Activated naive CD8-positive, alpha-beta T cell treated with anti-CD3 and anti-CD28 coated beads, Interleukin-2, amount 10 ng/mL, durations not matched to agents 7 days and 5 days (primary cell): ENCODE results near the gene GLCCI1. TPM values are rescaled to one million over a fixed set of nuclear protein-coding genes. Genes with fewer than 3 reads are reported as not detected.

Experiments used
- ATAC-seq: fragments of 150-1000 bp; cut with Tn5 transposase; one replicate; pipeline ENCODE4 v1.10.0; 2021; ENCODE audit warnings: low read depth, moderate library complexity
- POLR2A ChIA-PET: fragments of 350-600 bp; sonication (Branson Sonifier 250); formaldehyde crosslinking; loops from one replicate; lab custom pipeline; 2021; ENCODE audit warnings: antibody characterized with exemption; lab: Charles Lee
- DNase-seq: peaks from one replicate; pipeline ENCODE4 v3.0.0; 2021
- H3K27ac Mint-ChIP-seq: one replicate; pipeline ENCODE4 v1.8.0; 2022; ENCODE audit warnings: mild to moderate bottlenecking, mixed read lengths
- H3K27me3 Mint-ChIP-seq: one replicate; pipeline ENCODE4 v1.8.0; 2022; ENCODE audit warnings: mild to moderate bottlenecking, moderate library complexity, mixed read lengths
- H3K36me3 Mint-ChIP-seq: one replicate; pipeline ENCODE4 v1.8.0; 2021; ENCODE audit warnings: mild to moderate bottlenecking, mixed read lengths
- H3K4me1 Mint-ChIP-seq: one replicate; pipeline ENCODE4 v1.8.0; 2021; ENCODE audit warnings: mixed read lengths
- H3K4me3 Mint-ChIP-seq: one replicate; pipeline ENCODE4 v1.8.0; 2022; ENCODE audit warnings: mild to moderate bottlenecking, moderate library complexity, mixed read lengths
- H3K9me3 Mint-ChIP-seq: one replicate; pipeline ENCODE4 v1.8.0; 2021; ENCODE audit warnings: mixed read lengths
- total RNA-seq, 2 experiments: library from RNA; stranded (reverse); gene quantifications; one replicate each; pipeline ENCODE4 v1.2.3, GENCODE V29; 2021

GLCCI1 gene
- total RNA-seq, 2 experiments from 2014 or later, result 30.0 to 38.1 TPM

GRCh38 chr7:7943951-7944350, 24.6 kb upstream of the GLCCI1 start:
- no peaks in the 10 kb centered on the region for H3K9me3 Mint-ChIP-seq
- ATAC-seq (no peak), DNase-seq (no peak)
- no peaks in the 10 kb centered on the region for H3K27me3 Mint-ChIP-seq
- H3K27ac Mint-ChIP-seq, result peak overlapping the region; percentile 91
- peaks cover 3% of the 10 kb centered on the region for H3K36me3 Mint-ChIP-seq
- H3K4me1 Mint-ChIP-seq, result peaks cover 17% of the 10 kb centered on the region
- POLR2A ChIA-PET, result interaction anchor here (1.0 to 1.5 kb wide), 5 partner anchors 21 to 232 kb away, joined by 3 to 19 read pairs (median 3); partner anchors contain the start of gene GLCCI1
- peak overlapping the region; percentile 68 for H3K4me3 Mint-ChIP-seq

GRCh38 chr7:7944619-7945282, 23.8 kb upstream of the GLCCI1 start:
- peak overlapping the region; percentile 91 for H3K27ac Mint-ChIP-seq
- ATAC-seq (peak; percentile 98), DNase-seq (peak; percentile 50)
- H3K9me3 Mint-ChIP-seq, result no peaks in the 10 kb centered on the region
- H3K36me3 Mint-ChIP-seq, result peaks cover 3% of the 10 kb centered on the region
- H3K4me1 Mint-ChIP-seq, result peaks cover 17% of the 10 kb centered on the region
- no peaks in the 10 kb centered on the region for H3K27me3 Mint-ChIP-seq
- POLR2A ChIA-PET, result interaction anchor here (1.0 to 1.5 kb wide), 5 partner anchors 20 to 232 kb away, joined by 3 to 19 read pairs (median 3); partner anchors contain the start of gene GLCCI1
- peak overlapping the region; percentile 68 for H3K4me3 Mint-ChIP-seq

GRCh38 chr7:7946486-7946885, 22.1 kb upstream of the GLCCI1 start:
- Mint-ChIP-seq H3K9me3 (peaks cover 9% of the 10 kb centered on the region), H3K36me3 (peaks cover 16% of the 10 kb centered on the region), H3K4me3 (no peak overlapping the region), H3K27me3 (no peaks in the 10 kb centered on the region), H3K4me1 (peaks cover 17% of the 10 kb centered on the region), H3K27ac (peak overlapping the region; percentile 8)
- DNase-seq, result no peak
- POLR2A ChIA-PET, result no interaction called here
- no peak for ATAC-seq

- POLR2A ChIA-PET, result no interaction called here
- no peak for ATAC-seq
- H3K27ac Mint-ChIP-seq, result no peak overlapping the region
Measured at GRCh38 chr7:7948232-7948631, 20.4 kb upstream of the GLCCI1 start.

GRCh38 chr7:7953806-7954205, 14.8 kb upstream of the GLCCI1 start:
- POLR2A ChIA-PET, result no interaction called here
- peaks cover 9% of the 10 kb centered on the region for H3K9me3 Mint-ChIP-seq
- peaks cover 19% of the 10 kb centered on the region for H3K36me3 Mint-ChIP-seq
- ATAC-seq (no peak), DNase-seq (no peak)
- no peaks in the 10 kb centered on the region for H3K4me1 Mint-ChIP-seq
- H3K4me3 Mint-ChIP-seq, result no peak overlapping the region
- H3K27ac Mint-ChIP-seq, result no peak overlapping the region
- peaks cover 3% of the 10 kb centered on the region for H3K27me3 Mint-ChIP-seq

More at GRCh38 chr7:7948232-7948631, 20.4 kb upstream of the GLCCI1 start:
- H3K27me3 Mint-ChIP-seq, result no peaks in the 10 kb centered on the region
- no peak overlapping the region for H3K4me3 Mint-ChIP-seq
- H3K9me3 Mint-ChIP-seq, result peaks cover 9% of the 10 kb centered on the region
- peaks cover 17% of the 10 kb centered on the region for H3K4me1 Mint-ChIP-seq
- H3K36me3 Mint-ChIP-seq, result peaks cover 19% of the 10 kb centered on the region
- DNase-seq, result no peak

- H3K4me3 Mint-ChIP-seq, result no peak overlapping the region
- POLR2A ChIA-PET, result no interaction called here
- no peaks in the 10 kb centered on the region for H3K9me3 Mint-ChIP-seq
- H3K27ac Mint-ChIP-seq, result no peak overlapping the region
- H3K27me3 Mint-ChIP-seq, result peaks cover 3% of the 10 kb centered on the region
- H3K36me3 Mint-ChIP-seq, result peaks cover 6% of the 10 kb centered on the region
- ATAC-seq (no peak), DNase-seq (no peak)
- H3K4me1 Mint-ChIP-seq, result no peaks in the 10 kb centered on the region
Measured at GRCh38 chr7:7956531-7957128, 12.0 kb upstream of the GLCCI1 start.

GRCh38 chr7:7957513-7957912, 11.1 kb upstream of the GLCCI1 start:
- Mint-ChIP-seq H3K9me3 (no peaks in the 10 kb centered on the region), H3K4me3 (no peak overlapping the region), H3K4me1 (no peaks in the 10 kb centered on the region), H3K27ac (no peak overlapping the region), H3K27me3 (peaks cover 3% of the 10 kb centered on the region), H3K36me3 (no peaks in the 10 kb centered on the region)
- POLR2A ChIA-PET, result no interaction called here
- ATAC-seq, result no peak
- no peak for DNase-seq

- POLR2A ChIA-PET, result no interaction called here
Measured at GRCh38 chr7:7959979-7960670, 8.5 kb upstream of the GLCCI1 start.

GRCh38 chr7:7962851-7963250, 5.7 kb upstream of the GLCCI1 start:
- POLR2A ChIA-PET, result no interaction called here
- Mint-ChIP-seq H3K4me1 (peaks cover 9% of the 10 kb centered on the region), H3K4me3 (no peak overlapping the region), H3K27ac (no peak overlapping the region), H3K27me3 (no peaks in the 10 kb centered on the region), H3K36me3 (no peaks in the 10 kb centered on the region), H3K9me3 (no peaks in the 10 kb centered on the region)
- no peak for DNase-seq
- ATAC-seq, result no peak

More at GRCh38 chr7:7959979-7960670, 8.5 kb upstream of the GLCCI1 start:
- Mint-ChIP-seq H3K4me1 (peaks cover under 1% of the 10 kb centered on the region), H3K36me3 (no peaks in the 10 kb centered on the region), H3K27ac (no peak overlapping the region), H3K27me3 (peaks cover under 1% of the 10 kb centered on the region), H3K9me3 (no peaks in the 10 kb centered on the region), H3K4me3 (no peak overlapping the region)
- ATAC-seq, result no peak
- DNase-seq, result no peak

GRCh38 chr7:7964250-7964649, 4.3 kb upstream of the GLCCI1 start:
- no peak for DNase-seq
- POLR2A ChIA-PET, result interaction anchor here (1.0 kb wide), 1 partner anchor 20 kb away, joined by 3 read pairs; no protein-coding TSS in a partner anchor
- H3K27ac Mint-ChIP-seq, result no peak overlapping the region

GRCh38 chr7:7964691-7965090, 3.9 kb upstream of the GLCCI1 start:
- POLR2A ChIA-PET, result interaction anchor here (1.0 kb wide), 1 partner anchor 20 kb away, joined by 3 read pairs; no protein-coding TSS in a partner anchor
- Mint-ChIP-seq H3K4me3 (no peak overlapping the region), H3K4me1 (peaks cover 9% of the 10 kb centered on the region), H3K36me3 (no peaks in the 10 kb centered on the region), H3K27ac (no peak overlapping the region), H3K9me3 (no peaks in the 10 kb centered on the region), H3K27me3 (no peaks in the 10 kb centered on the region)
- no peak for ATAC-seq
- DNase-seq, result no peak

More at GRCh38 chr7:7964250-7964649, 4.3 kb upstream of the GLCCI1 start:
- Mint-ChIP-seq H3K36me3 (no peaks in the 10 kb centered on the region), H3K9me3 (no peaks in the 10 kb centered on the region), H3K4me3 (no peak overlapping the region), H3K27me3 (no peaks in the 10 kb centered on the region), H3K4me1 (peaks cover 9% of the 10 kb centered on the region)
- ATAC-seq, result no peak

- Mint-ChIP-seq H3K27ac (no peak overlapping the region), H3K4me1 (peaks cover 9% of the 10 kb centered on the region), H3K4me3 (no peak overlapping the region), H3K27me3 (no peaks in the 10 kb centered on the region), H3K9me3 (no peaks in the 10 kb centered on the region), H3K36me3 (no peaks in the 10 kb centered on the region)
- POLR2A ChIA-PET, result interaction anchor here (1.0 kb wide), 1 partner anchor 21 kb away, joined by 3 read pairs; no protein-coding TSS in a partner anchor
- no peak for DNase-seq
- ATAC-seq, result no peak
Measured at GRCh38 chr7:7965301-7965700, 3.3 kb upstream of the GLCCI1 start.

- no peak overlapping the region for H3K4me3 Mint-ChIP-seq
Measured at GRCh38 chr7:7966141-7966734, 2.4 kb upstream of the GLCCI1 start.

More at GRCh38 chr7:7966141-7966734, 2.4 kb upstream of the GLCCI1 start:
- peaks cover 9% of the 10 kb centered on the region for H3K4me1 Mint-ChIP-seq
- ATAC-seq (no peak), DNase-seq (no peak)
- no peak overlapping the region for H3K27ac Mint-ChIP-seq
- no peaks in the 10 kb centered on the region for H3K9me3 Mint-ChIP-seq
- no peaks in the 10 kb centered on the region for H3K27me3 Mint-ChIP-seq
- no peaks in the 10 kb centered on the region for H3K36me3 Mint-ChIP-seq
- POLR2A ChIA-PET, result no interaction called here
